GM18526 (cell line): Measurements from ENCODE around the gene COL11A2.

Experiments
- POLR2A ChIP-seq: IDR thresholded peaks from 3 replicates; pipeline ENCODE4 v1.6.1; 2011; ENCODE audit not compliant: insufficient read length; ENCODE audit errors: extremely low read depth

COL11A2 gene

GRCh38 chr6:33116417-33116816 lies 75.8 kb downstream of the COL11A2 start:
- no peak for TF ChIP-seq POLR2A

GRCh38 chr6:33114406-33114805 lies 77.9 kb downstream of the COL11A2 start:
- TF ChIP-seq POLR2A = no peak

GRCh38 chr6:33113755-33114154 lies 78.5 kb downstream of the COL11A2 start:
- TF ChIP-seq POLR2A = no peak
